22Rv1 (cell line): ENCODE measurements around the gene TMEM54.

Experiments
- H3K27ac ChIP-seq: fragments of 450-650 bp; 2 replicates; pipeline ENCODE4 v1.5.1; 2017
- CTCF ChIP-seq: fragments of 450-650 bp; IDR thresholded peaks from 2 replicates; pipeline ENCODE4 v1.5.1; 2017; ENCODE audit warnings: mild to moderate bottlenecking
- ZFX ChIP-seq: fragments of 450-650 bp; IDR thresholded peaks from 2 replicates; pipeline ENCODE4 v1.6.1; 2017; ENCODE audit warnings: antibody characterized with exemption, borderline replicate concordance

Gene TMEM54

DNA sequence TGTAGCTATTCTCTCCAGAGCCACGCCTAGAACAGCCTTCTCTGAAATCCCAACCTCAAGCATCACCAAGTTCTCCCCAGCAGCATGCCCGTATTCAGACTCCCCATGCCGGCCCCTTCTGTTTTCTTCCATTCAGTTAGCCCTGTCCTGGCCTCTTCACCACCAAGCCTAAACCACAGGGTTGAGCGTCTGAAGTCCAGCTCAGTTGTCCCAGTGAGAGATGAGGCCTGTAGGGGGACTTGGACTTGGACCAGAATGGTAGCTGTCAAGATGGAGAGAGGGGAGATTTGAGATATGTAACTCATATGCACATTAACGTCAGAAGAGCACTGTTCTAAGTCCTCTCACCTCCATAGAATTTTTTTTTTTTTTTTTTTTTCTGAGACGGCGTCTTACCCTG lies 5.5 kb upstream of the TMEM54 start:
- TF ChIP-seq ZFX (no peak), CTCF (no peak)
- H3K27ac ChIP-seq, result peak overlapping the region; percentile 89

DNA sequence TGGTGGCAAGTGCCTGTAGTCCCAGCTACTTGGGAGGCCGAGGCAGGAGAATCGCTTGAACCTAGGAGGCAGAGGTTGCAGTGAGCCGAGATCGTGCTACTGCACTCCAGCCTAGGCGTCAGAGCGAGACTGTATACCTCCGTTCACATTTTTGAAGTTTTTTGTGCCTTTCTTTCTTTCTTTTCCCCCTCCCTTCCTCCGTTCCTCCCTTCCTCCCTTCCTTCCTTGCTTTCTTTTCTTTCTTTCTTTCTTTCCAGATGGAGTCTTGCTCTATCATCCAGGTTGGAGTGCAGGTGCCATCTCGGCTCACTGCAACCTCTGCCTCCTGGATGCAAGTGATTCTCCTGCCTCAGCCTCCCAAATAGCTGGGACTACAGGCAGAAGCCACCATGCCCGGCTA lies 4.4 kb upstream of the TMEM54 start:
- peak overlapping the region; percentile 89 for H3K27ac ChIP-seq

DNA sequence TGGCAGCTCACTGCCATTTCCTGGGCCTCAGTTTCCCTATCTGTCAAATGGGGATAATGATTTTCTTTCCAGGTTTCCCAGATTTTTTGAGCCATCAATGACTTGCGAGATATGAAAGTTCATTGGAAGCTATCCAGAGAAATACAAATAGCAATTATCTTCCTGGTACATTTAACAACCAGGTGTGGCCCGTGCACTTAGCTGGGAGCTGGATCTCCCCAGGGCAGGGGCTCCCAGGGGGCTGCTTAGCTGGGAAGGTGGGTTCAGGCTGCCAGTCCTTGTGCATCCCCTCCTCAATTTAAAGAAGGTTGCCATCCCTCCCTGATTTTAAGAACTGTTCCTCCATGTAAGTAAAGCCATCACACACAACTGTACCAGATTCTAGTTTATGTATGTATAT lies 3.6 kb upstream of the TMEM54 start:
- peak overlapping the region; percentile 89 for H3K27ac ChIP-seq
- no peak for TF ChIP-seq ZFX
- no peak for TF ChIP-seq CTCF

DNA sequence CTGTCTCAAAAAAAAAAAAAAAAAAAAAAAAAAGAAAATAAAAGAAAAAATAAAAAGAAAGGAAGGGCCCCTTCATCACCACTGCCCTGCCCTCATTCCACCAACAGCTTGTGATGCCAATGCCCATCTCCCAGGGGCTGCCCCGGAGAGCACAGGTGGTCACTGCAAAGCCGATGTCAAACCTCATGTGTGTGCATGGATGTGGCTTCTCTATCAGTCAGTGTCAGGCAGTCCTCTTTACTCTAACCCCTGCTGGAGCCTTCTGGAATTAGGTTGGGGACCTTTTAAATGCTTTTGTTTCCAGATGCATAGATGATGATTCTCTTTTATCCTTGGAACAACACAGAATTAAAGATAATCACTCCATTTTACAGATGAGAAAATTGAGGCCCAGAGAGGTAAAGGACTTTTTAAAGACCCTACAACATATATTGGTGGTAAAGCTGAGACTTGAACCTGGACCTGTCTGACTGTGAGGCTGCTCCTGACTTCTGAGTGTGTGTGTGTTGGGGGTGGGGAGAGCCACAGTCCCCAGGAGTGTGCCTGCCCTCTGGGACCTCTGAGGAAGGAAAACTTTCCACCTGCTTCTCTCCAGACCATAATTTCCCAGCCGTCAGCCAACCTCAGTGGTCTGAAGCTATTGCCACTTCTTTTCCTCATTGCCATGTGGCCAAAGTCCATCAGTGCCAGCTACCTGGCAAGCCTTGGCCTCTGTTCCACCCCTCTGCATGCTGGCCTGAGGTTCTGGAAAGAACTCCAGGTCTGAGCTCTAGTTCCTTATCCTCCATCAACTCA lies 3.0 kb upstream of the TMEM54 start:
- TF ChIP-seq ZFX, result no peak
- TF ChIP-seq CTCF, result peak; percentile 16; the same call in 1 of the 2 replicates
- peak overlapping the region; percentile 89 for H3K27ac ChIP-seq

DNA sequence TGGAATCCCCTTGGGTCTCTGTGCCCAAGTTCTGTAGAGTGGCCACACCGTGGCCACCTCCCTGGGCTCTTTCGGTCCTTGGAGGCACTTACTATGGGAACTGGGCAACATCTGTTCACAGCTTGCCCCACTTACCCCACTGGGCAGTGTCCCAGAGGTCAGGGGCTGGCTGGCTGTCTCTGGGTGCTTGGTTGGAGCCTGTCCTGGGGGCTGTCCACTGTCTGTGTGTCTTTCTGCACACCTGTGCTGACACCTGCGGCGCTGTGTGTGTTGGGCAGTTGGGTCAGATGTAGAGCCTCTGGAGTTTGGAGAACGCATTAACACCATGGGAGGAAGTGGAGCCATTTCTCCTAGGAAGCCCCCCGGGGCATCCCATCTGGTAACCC lies 1.3 kb upstream of the TMEM54 start:
- TF ChIP-seq CTCF (no peak), ZFX (no peak)
- H3K27ac ChIP-seq, result peak overlapping the region; percentile 89

- peak overlapping the region; percentile 89 for H3K27ac ChIP-seq
- TF ChIP-seq CTCF, result no peak
These were observed 790 bp upstream of the TMEM54 start for GRCh38 chr1:32901823-32902534.

- H3K27ac ChIP-seq, result peak overlapping the region; percentile 89
- TF ChIP-seq ZFX, result no peak
- no peak for TF ChIP-seq CTCF
These were observed 726 bp downstream of the TMEM54 start for GRCh38 chr1:32900371-32900955.
